SK-MEL-5 (cell line): Measurements from ENCODE around the gene PACRG. TPM values are rescaled to one million over a fixed set of nuclear protein-coding genes. Genes with fewer than 3 reads are reported as not detected.

Experiments
- DNase-seq: peaks from one replicate; pipeline ENCODE4 v3.0.0-alpha.2; 2016; ENCODE audit warnings: low read depth, low spot score
- in situ Hi-C: cut with HindIII; loops from 2 replicates; pipeline ENCODE4 v1.10.0; 2016; ENCODE audit warnings: low sequenced_read_pairs, high pct_unique_total_duplicates, low pct_unique_long_range_greater_than_20kb
- total RNA-seq: library from RNA; depleted of rRNA; stranded (reverse); fragments of >200 nt; shearing (Covaris generic); gene quantifications from 2 replicates; pipeline ENCODE4 v1.2.3, GENCODE V29; 2014

The PACRG gene
- total RNA-seq, 1 experiment from 2014 or later, result not detected

- DNase-seq, result no peak
- in situ Hi-C loops, result no loop called here
Measured at GRCh38 chr6:162736961-162737360, 9.2 kb downstream of the PACRG start.

GRCh38 chr6:162750776-162751175, 23.0 kb downstream of the PACRG start:
- DNase-seq, result no peak
- in situ Hi-C loops, result no loop called here

- in situ Hi-C loops, result no loop called here
- DNase-seq, result no peak
Measured at GRCh38 chr6:162751211-162751859, 23.6 kb downstream of the PACRG start.

GRCh38 chr6:162753775-162754174, 26.0 kb downstream of the PACRG start:
- in situ Hi-C loops, result no loop called here
- DNase-seq, result no peak

- no peak for DNase-seq
- in situ Hi-C loops, result no loop called here
Measured at GRCh38 chr6:162770136-162770535, 42.4 kb downstream of the PACRG start.

DNA sequence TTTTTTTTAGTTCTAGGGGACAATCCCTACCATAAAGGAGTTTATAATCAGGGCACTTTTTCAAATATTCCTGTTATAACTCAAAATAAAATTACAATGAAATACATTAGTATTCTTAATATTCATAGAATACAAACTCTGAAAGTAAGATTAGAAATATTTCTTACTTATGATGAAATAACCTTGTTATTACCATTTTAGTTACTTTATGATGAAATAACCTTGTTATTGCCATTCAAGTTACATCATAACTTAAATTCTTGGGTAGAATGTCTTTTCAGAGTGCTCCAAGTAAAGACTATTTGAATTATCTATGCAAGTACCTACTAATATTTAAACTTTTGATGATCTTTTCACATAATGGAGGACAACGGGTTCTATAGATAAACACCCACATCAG, 43.2 kb downstream of the PACRG start:
- in situ Hi-C loops, result no loop called here
- no peak for DNase-seq

DNA sequence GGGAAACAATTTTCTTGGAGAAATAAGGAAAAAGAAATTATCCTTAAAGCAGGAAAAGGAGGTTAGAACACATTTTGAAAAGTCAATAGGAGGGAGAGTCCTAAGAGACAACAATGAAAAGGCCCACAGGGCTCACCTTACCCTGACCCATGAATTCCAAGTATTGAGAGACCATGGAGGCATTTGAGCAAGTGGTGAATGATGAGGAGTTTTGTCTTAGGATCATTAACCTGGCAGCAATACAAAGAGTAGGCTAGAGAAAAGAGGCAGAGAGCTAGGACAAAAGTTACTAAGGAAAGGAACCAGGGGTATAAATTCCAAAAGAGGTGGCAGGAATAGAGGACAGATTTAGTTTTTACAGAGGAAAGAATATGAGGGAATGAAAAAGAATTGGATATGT, 44.7 kb downstream of the PACRG start:
- in situ Hi-C loops, result no loop called here
- no peak for DNase-seq

GRCh38 chr6:162773996-162774395, 46.2 kb downstream of the PACRG start:
- in situ Hi-C loops, result no loop called here
- DNase-seq, result no peak

GRCh38 chr6:162777091-162777490, 49.3 kb downstream of the PACRG start:
- in situ Hi-C loops, result no loop called here
- DNase-seq, result peak; percentile 16

DNA sequence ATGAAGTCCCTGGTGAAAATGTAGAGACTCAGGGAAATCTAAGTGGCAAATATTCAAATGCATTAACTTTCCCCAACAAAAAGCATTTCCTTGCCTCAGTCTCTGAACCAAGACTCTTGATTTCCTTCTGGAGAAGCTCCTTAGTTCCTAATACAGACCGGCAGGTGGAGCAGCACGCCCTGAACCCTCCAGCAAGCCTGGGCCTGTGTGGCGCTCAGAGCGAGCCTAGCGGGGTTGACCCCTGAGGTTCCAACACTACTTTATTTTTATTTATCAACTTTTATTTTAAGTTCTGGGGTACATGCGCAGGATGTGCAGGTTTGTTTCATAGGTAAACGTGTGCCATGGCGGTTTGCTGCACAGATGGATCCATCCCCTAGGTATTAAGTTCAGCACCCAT, 50.8 kb downstream of the PACRG start:
- in situ Hi-C loops, result no loop called here

GRCh38 chr6:162785632-162786242, 58.0 kb downstream of the PACRG start:
- DNase-seq, result no peak
- in situ Hi-C loops, result no loop called here

More for the DNA sequence above, 50.8 kb downstream of the PACRG start:
- DNase-seq, result peak; percentile 34

DNA sequence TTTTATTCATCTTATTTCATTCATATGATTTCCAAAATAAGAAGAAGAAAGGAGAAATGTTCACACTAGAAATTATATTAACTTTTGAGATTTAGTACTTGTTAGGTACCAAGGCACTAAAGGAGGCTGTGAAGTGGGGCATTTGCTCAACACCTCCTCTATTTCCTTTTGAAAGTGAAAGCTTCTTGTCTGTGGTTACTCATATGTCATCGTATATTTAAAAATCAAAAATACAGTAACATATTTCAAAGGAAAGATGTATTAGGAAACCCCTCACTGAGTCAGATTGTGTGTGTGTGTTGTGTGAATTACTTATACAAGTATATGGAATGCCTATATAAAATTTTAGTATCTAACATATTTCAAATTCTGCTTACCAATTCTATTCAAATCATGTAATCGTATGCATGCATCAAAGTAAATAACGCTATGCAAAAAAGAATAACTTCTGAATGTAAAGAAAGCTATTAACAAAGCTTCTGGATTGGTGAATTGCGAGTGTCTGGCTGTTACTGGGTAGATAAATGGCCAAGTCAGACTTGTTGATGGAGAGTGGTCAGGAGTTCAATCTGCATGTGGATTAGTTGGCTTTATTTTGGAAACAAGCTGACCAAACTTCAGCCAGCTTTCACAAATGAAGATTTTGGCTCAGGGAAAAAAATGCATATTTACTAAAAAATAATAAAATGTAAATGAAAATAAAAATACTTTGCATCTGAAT, 70.9 kb downstream of the PACRG start:
- no peak for DNase-seq
- in situ Hi-C loops, result no loop called here

DNA sequence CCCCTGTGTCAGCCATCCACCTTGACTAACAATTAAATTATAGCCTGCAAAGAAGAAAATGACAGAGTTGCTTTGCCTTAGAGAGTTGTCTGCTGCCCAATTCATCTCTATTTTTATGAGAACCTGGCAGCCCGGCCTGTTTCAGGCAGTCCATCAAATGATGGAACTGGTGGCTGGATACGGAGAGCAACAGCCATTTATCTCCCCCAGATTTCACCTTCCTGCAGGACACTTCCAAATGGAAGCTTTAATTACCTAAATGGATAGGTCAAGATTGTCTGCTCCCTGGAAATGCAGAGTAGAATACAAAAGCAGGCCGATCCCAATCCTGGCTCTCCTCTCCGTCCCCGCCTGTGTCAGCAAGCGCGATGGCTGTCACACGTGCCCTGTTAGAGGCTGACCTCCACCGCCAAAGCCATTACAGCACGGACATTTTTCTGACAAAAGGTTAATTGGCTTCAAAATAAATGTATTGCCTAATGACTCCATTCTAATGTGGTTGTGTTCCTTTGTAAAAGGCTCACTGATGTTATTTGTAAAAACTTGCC, 86.7 kb downstream of the PACRG start:
- in situ Hi-C loops, result no loop called here
- no peak for DNase-seq

- in situ Hi-C loops, result no loop called here
- DNase-seq, result no peak
Measured at GRCh38 chr6:162817196-162817595, 89.4 kb downstream of the PACRG start.

DNA sequence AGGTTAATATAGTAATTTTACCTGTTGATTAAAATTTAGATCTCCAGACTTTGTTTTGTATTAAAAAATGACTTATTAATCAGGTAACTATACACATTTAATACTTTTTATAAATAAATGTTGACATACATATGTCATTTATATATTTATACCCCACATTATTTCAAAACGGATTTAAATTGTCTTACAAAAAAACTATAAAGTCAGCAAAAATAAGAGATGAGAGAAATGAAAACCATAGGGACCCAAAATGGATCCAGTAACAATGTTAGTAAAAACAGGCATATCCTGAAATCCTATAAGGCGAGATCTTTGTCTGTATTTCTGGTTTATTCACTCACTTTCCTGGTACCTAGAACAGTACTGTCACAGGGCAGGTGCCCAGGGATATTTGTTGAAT, 91.5 kb downstream of the PACRG start:
- no peak for DNase-seq
- in situ Hi-C loops, result no loop called here

DNA sequence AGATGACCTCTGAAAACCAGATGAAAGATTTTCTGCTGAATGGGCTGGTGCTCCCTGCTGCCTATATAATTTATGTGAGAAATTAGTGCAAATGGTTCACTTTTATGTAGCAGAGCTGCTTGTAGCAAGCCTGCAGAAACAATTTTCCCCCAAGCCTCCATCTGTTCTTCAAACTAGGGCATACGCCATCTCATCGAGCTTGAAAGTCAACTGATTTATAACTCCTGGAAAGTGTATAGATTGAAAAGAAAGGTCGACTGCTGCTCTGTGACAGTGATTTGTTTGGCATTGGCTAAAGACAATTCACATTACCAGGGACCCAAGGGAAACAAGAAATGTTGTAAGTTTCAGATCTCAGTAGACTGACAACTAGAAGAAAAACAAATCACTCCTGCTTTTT, 93.3 kb downstream of the PACRG start:
- in situ Hi-C loops, result no loop called here
- DNase-seq, result no peak

DNA sequence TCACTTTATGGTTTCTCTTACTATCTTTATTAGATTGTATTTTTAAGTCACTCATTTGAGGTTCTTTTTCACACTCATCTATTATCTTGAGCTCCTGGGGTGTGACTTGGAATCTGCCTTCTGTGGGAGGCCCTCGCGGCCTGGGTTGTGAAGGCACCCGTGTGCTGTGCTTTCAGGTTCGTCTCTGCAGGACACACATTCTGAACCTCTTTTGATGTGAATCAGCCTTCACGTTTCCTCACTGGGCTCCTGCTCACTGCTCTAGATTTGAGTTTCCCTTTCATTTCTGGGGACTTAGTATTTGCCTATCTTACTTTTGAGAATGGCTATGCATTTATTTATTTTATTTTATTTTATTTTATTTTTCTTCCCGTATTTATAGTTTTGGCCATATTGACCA, 97.8 kb downstream of the PACRG start:
- no peak for DNase-seq
- in situ Hi-C loops, result no loop called here

DNA sequence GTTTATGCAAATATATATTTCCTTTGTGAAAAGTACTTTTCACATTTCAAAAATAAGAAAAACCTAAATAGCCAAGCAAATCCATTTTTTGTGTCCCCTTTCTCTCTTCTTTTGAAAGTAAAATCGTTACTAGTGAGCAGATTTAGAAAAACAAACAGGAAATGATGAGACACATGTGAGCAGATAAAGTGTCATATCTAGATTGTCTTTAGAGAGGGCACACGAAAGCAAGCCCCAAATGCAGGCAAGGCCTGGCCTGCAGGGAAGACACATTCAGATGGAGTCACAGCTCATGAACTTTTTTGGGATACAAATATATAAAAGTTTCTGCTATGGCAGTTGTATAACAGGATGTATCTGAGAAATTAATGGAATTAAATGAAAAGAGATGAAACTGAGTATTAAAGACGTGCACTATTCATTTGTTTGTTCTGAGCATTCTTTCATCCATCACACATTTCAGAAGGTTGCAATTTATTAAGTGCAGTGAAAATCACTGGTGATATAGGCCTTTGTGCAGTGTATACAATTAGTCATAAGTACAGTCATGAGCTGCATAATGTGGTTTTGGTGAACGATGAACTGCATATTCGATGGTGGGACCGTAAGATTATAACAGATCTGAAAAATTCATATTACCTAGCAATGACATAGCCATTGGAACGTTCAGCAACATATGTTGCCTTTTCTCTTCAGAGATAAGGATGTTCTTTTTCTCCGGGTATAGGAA, 101.4 kb downstream of the PACRG start:
- DNase-seq, result no peak
- in situ Hi-C loops, result no loop called here
